Globus pallidus (tissue), 1 donor: ENCODE measurements around the gene ROBO3.
A peak's percentile ranks its signal among the peaks of the same experiment; 100 is the strongest.

Experiments used
- DNase-seq: peaks from one replicate; pipeline ENCODE4 v3.0.0-alpha.2; 2015; ENCODE audit warnings: low spot score

The ROBO3 gene, protein sequence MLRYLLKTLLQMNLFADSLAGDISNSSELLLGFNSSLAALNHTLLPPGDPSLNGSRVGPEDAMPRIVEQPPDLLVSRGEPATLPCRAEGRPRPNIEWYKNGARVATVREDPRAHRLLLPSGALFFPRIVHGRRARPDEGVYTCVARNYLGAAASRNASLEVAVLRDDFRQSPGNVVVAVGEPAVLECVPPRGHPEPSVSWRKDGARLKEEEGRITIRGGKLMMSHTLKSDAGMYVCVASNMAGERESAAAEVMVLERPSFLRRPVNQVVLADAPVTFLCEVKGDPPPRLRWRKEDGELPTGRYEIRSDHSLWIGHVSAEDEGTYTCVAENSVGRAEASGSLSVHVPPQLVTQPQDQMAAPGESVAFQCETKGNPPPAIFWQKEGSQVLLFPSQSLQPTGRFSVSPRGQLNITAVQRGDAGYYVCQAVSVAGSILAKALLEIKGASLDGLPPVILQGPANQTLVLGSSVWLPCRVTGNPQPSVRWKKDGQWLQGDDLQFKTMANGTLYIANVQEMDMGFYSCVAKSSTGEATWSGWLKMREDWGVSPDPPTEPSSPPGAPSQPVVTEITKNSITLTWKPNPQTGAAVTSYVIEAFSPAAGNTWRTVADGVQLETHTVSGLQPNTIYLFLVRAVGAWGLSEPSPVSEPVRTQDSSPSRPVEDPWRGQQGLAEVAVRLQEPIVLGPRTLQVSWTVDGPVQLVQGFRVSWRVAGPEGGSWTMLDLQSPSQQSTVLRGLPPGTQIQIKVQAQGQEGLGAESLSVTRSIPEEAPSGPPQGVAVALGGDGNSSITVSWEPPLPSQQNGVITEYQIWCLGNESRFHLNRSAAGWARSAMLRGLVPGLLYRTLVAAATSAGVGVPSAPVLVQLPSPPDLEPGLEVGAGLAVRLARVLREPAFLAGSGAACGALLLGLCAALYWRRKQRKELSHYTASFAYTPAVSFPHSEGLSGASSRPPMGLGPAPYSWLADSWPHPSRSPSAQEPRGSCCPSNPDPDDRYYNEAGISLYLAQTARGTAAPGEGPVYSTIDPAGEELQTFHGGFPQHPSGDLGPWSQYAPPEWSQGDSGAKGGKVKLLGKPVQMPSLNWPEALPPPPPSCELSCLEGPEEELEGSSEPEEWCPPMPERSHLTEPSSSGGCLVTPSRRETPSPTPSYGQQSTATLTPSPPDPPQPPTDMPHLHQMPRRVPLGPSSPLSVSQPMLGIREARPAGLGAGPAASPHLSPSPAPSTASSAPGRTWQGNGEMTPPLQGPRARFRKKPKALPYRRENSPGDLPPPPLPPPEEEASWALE (N-terminal part only)

DNA sequence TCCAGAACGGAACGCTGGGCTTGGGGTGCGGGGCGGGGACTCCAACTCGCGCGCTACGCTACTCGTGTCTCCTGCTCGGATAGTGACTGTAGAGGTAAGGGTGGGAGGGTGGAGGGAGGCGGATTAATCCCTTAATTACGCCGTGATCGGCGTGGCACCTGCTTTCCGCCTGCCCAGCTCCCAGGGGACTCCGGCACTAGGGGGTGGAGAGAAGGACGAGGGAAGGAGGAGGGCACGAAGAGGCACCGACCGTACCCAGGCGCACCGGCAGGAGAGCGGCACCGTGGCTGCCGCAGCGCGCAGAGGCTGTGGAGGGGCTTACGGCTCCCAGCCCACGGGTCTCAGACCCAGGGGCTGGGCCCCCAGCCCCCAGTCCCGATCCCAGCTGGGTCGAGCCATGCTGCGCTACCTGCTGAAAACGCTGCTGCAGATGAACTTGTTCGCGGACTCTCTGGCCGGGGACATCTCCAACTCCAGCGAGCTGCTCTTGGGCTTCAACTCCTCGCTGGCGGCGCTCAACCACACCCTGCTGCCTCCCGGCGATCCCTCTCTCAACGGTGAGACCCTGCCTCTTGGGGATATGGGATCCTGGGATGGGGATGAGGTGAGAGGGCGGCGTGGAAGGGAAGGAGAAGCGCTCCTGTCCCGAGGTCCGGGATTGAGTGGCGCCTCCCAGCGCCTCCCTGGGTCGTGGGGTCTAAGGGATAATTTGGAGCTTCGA, at the start of gene ROBO3:
Gene ROBO3, plus strand, starts transcription at position 252 of the 721 bp plus-strand sequence. Its CDS starts 146 bp downstream, at position 398.
- no peak for DNase-seq

DNA sequence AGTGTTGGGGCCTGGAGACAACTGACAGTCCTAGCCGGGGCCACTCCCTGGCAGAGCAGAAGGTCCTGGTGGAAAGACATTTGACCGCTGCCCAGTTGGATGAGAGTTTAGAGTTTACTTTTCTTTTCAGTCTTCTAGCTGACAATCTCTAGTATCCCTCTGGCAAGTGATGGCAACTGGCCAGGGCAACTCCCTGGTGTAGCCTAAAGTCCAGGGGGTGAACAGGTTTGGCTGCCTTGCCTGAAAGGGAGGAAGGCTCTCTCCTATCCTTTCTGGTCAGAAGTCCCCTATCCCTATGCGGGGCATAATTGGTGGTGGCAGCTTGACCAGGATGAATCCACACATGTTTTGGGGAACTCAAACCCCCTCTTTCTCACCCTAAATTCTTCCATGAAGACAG, 48.2 kb upstream of the ROBO3 start:
- DNase-seq, result no peak

DNA sequence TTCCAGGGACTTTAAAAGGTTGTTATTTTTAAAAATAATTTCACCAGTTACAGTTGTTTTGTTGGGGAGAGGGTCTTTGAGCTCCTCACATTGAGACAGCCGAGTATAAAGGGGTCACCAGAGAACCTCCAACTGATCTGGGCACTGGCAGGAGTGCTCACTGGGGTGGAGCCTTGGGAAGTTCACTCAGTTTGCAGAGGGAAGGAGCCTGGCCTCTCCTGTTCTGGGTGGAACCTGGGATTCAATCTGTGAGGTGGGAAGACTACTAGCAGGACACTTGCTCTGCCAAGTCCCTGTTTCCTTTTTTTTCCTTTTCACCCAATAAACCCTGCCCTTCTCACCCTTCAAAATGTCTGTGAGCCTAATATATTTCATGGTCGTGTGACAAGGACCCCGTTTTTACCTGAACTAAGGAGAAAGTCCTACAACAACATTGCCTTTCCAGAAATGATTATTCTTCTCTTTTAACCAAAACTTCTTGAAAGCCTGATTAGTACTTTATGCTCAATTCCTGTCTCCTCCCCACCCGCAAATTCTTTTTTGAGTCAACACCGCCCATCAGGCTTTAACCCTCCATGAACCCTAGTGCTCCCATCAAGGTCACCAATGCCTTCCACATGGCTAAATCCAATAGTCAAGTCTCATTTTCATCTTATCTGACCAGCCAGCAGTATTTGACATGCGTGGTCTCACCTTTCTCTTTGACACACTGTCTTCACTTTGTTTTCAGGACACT, 43.1 kb upstream of the ROBO3 start:
- DNase-seq, result no peak

DNA sequence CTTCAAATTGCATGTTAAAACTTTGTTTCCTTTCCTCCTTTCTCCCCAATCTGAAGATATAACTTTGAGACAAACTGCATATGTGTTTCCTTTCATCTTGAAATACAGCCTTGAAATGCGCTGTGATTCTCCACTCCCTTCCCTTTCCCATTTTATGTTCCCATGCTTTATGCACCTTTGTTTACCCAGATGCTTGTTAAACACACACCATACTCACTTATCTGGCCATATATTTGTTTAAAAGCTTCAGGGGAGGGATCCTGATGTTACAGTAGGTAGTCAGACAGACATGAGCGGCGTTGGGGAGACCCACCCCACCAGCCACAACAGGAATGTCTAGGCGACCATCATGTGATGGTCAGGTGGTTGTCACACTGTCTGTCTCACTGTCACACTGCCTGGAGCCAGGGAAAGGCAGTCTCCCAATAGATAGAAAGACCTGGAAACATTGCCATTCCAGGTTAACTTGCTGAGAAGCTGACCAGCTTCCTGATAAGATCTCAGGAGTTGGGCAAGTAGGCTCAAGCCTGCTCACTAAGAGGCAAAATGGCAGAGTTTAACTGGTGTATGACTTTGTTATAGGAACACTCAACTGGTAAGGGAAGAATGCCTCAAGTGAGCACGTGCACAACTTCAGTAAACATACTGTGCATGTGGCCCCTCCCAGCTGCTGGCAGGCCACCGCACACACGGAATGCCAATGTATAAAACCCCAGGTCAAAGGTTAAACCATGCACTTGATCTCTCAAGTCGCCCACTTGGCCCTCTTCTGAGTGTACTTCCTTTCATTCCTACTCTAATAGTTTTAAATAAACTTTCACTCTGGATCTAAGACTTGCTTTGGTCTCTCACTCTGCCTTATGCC, 41.5 kb upstream of the ROBO3 start:
- no peak for DNase-seq

DNA sequence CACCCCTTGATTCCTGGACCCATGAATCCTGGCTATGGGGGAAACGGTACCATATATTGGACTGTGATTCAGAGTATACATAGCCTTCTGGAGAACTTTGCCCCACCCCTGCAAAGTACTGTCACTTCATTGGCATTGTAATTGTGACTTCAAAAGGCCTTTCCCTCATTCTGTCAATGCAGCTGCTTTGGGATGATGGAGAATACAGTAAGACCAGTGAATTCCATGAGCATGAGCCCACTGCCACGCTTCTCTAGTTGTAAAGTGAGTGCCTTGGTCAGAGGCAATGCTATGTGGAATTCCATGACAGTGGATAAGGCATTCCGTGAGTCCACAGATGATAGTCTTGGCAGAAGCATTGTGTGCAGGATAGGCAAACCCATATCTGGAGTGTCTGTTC, 39.4 kb upstream of the ROBO3 start:
- no peak for DNase-seq

DNA sequence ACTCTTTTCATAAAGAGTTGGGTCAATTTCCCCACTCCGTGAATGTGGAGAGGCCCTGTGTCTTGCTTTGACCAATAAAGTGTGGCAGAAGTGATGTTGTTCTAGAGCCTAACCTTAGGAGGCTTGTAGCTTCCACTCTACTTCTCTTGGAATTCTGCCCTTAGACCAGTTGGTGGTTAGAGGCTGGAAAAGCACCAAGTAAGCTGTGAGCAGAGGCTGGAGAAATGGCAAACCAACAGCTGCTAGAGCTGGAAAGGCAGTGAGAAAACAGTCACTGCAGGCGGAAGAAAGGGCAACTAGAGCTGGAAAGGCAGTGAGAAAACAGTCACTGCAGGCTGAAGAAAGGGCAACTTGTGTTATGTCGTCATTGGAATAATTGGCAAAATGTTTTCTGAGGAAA, 35.2 kb upstream of the ROBO3 start:
- no peak for DNase-seq

DNA sequence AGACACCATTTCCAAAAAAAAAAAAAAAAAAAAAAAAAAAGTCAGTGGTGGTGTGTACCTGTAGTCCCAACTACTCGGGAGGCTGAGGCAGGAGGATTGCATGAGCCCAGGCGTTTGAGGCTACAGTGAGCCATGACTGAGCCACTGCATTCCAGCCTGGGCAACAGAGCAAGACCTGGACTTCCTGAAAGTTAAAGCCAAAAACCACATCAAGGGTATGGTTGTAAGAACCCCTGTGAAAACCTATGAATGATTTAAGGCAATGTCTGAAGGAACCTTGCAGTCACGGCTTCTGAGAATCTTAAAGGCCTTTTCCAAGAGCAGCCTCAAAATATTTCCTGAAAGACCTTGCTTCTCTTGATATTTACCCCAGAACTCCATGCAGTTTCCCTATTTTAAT, 34.5 kb upstream of the ROBO3 start:
- no peak for DNase-seq

DNA sequence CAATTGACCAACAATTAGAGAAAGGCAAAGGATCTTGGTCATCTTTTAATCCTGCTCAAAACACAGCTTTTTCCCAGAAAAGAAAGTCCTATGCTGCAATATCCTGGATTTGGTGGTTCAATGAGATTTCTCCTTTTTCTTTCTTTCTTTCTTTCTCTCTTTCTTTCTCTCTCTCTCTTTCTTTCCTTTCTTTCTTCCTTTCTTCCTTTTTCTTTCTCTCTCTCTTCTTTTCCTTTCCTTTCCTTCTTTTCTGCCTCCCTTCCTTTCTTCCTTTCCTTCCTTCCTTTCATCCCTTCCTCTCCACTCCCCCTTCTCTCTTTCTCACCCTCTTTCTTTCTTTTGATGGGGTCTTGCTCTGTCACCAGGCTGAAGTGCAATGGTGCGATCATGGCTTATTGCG, 33.3 kb upstream of the ROBO3 start:
- no peak for DNase-seq

DNA sequence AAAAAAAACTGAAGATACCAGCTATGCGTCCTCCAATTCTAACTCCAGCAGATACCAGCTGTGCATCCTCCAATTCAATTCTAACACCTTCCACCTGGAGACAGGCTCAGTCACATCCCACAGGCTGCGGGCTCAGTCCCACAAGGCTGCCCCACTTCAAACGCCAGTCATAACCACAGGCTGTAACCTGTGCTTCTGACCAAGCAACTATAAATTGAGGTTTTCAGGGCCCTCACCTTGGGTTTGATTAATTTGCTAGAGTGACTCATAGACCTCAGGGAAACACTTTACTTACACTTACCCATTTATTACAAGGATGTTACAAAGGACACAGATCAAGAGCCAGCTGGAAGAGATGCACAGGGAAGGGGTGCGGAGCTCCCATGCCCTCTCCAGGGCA, 32.7 kb upstream of the ROBO3 start:
- no peak for DNase-seq

DNA sequence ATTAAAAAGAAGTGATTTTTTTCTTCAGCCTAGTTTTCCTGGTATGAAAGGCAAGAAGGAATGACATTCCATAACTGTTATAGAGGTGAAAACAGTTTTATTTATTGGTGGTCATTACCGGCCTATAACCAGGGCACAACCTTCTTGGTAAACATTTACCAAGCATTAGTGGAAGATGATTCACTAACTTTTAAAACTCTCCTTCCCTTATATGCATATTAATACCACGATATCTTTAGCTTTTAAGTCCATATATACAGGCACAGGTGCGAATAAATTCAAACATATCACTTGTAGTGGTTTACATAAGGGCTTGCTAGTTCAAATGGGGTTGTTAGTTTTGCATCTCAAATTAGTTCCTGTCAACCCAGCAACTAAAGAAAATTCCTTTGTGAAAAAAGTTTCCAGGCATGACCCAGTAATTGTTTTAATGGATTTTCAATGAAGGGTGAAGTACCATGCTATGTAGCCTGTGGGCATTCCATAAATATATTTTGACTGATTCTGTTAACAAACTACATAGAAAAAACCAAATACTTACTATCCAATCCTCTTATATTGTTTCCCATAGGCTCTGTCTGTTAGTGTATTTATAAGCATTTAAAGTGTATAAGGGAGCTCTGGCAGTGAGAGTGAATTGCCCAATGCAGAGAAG, 30.6 kb upstream of the ROBO3 start:
- DNase-seq, result no peak

DNA sequence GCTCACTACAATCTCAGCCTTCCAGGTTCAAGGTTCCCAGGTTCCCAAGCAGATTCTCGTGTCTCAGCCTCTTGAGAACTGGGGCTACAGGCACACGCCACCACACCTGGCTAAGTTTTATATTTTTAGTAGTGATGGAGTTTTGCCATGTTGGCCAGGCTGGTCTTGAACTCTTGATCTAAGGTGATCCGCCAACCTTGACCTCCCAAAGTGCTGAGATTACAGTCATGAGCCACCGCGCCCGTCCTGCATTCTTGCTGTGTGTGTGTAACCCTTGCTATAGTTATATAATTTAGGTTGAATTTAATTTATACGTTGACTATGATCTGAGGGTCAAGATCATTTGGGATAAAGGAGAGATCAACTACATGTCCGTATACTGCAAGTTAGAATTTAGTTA, 29.3 kb upstream of the ROBO3 start:
- DNase-seq, result no peak

DNA sequence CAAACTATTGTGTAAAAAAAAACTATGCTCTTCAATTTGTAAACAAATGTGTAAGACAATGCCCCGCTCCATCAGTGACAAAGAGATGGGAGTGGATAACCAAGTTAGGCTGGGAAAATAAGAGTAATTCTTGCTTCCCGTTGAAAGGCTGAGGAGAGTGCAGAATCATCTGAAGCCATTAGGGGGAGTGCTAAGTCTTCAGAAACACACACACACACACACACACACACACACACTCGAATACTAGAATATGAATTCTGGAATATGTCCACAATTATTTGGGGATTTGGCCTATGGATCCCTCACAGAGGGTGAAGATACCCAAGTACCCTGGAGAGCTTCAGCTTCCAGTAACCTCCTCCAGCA, 27.8 kb upstream of the ROBO3 start:
- DNase-seq, result peak; percentile 70

DNA sequence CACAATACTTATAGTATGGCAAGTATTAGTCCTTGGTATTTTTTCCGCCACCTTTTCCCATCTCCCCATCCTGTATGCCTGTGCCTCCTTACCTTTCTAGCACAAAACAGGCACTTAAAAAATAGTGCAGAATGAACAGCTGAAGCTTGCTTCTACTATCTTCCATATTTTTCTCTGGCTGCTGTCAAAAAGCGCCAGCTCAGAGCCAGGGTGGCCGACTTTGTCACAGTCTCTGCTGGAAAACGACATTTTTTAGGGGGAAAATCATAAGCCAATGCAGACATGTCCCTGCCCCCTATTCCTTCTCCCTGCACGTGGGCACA, 26.5 kb upstream of the ROBO3 start:
- DNase-seq, result no peak

DNA sequence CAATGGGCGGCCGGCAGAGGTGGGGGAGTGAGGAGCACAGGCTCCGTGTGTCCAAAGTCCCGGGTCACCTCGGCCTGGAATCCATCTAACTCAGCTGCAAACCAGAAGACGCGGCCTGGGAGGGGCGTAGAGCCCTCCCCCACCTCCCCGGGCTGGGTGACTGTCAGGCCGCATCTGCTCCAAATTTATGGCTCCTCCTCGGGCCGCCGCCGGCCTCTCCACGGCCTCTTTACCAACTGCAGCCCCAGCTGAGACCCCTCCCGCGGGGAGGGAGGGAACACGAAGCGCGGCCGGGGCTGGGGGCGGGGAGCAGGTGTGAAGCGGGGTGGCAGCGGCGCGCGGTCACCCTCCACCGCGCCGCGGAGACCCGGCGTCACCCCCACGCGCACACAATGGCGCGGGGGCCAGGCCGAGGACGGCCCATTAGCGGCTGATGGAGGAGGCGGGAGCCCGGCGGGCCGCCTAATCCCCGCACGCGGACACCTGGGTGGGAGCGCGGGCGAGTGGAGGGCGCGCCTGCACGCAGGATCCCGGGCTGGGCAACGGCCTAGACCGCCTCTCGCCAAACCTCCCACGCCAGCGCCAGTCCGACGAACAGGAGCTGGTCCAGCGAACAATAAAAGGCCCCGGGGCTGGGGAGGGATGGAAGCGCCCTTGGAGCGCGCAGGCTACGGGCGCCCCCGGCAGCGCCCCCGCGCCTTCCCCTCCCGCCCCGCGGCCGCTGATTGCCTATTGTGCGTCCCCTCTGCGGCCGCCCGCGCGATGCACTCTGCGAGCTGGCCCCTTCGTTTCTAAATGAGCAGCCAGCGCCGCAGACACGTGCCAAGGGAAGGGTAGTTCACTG, 25.9 kb upstream of the ROBO3 start:
- DNase-seq, result no peak

DNA sequence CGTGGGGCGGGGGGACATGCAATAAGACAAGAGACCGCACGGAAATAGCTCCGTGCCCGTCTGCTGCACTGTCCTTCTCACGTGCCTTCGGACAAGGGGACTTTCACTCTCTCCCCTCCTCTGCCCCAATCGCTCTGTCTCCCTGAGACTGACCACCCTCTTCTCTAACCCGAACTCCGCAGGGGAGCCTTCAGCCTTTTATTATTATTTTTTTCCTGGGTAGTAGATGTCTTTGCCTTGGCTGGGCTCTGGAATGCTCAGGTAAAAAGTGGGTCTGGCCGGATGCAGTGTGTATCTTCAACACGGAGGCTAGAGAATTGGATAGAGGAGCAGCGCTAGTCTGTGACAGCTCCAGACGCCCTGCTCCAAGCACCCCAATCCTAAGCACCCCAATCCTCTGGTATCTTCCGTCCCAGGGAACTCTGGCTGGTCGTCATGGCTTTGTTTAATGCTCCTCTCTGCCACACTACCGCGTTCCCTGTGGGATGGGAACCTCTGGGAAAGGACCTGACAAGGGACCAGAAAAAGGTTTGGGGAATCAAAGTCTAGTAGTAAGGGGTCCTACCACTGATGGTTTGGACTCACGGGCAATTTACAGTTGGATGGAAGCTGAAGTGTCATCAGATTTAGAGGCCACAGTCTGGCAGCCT, 25.1 kb upstream of the ROBO3 start:
- DNase-seq, result no peak

DNA sequence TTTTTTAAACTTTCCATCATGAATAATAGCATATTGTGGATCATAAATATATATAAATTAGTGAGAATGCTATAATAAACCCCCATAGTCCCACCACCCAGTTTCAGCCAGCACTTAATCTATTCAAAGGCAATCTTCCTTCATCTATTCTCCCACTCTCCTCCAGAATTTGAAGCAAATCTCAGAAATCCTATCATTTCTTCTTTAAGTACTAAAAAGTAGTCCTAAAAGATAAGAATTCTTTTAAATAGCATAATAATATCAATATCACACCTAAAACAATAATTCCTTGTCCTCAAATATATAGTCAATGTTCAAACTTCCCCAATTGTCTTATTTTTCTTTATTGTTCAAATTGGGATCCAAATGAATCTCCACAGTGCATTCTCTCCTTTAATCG, 24.6 kb upstream of the ROBO3 start:
- DNase-seq, result no peak

DNA sequence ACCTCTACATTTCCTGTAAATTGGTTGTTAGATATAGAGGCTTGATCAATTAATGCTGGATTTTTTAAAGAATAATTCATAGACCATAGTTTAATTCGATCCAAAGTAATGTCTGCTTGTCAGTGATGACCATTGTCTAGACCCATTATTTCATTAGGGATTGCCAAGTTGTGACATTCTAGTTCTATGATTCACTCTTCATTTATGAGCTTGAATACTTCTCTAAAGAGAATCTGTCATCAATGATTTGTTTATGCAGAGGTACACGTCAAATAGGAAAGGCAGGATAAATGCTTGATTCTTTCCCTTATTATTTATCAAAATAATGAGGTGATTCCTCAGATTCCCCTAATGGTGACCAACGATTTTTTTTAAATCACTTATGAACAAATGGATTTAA, 24.0 kb upstream of the ROBO3 start:
- DNase-seq, result no peak

DNA sequence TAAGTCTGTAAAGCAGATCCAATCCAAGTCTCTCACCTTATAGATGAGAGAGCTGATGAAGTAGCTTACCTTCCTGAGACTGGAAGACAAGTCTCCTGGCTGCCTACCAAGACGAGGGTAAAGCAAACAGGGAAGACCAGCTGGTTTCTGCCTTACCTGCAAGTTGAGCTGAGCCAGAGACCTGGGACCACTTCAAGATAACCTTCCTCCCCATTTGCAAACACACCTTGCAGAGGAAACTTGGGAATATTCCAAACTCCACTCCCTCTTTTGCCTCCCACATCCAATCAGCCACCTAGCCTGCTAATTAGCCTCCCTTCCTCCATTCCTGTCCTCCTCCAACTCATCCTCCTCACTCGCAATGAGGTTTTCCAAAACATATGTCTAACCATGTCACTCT, 23.4 kb upstream of the ROBO3 start:
- DNase-seq, result no peak
